ENCODE data around the gene PTPRD.

DNA sequence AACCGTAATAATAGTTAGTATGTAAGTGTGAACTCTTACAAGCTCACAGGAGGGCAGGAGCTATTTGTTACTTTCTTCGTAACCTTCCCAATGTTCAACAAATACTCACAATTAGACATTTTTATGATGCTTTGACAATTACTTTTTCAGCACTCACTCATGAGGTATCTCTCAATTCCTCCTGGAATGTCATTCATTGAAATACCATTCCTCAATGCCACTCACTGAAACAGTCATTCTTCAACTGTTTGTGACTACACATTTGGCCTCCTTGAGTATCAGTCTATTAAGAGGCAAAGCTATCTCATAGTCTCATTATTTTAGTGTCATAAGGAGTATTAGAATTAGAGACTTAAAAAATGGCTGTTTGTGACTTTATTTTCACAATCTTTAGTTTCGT, 2079.1 kb downstream of the PTPRD start:
- no peak for TF ChIP-seq CTCF (IDR thresholded peaks at IDR 0.05 in 4 of 5, conservative IDR thresholded peaks at IDR 0.05 in 1 of 5)
- no peak for TF ChIP-seq POLR2A (IDR thresholded peaks at IDR 0.05)
